Inferior parietal cortex (tissue), 1 donor: ENCODE results near the gene PLEKHH3.
A peak's percentile ranks its signal among the peaks of the same experiment; 100 is the strongest.
"Not testable (repeated sequence)": the region's sequence is repeated elsewhere in the genome, so short reads cannot be mapped to it uniquely, and the experiment has no call there.

Source experiments
- DNase-seq: peaks from one replicate; pipeline ENCODE4 v3.0.0-alpha.2; 2016; ENCODE audit errors: extremely low spot score

The PLEKHH3 gene

GRCh38 chr17:42670789-42671657 lies 5.8 kb downstream of the PLEKHH3 start:
- no peak for DNase-seq

GRCh38 chr17:42669977-42670788 lies 6.6 kb downstream of the PLEKHH3 start:
- no peak for DNase-seq

- DNase-seq = no peak
These were observed 7.2 kb downstream of the PLEKHH3 start for GRCh38 chr17:42669705-42669976.

- no peak for DNase-seq
These were observed 9.5 kb downstream of the PLEKHH3 start for GRCh38 chr17:42667088-42667951.

- DNase-seq = not testable (repeated sequence)
These were observed 10.7 kb downstream of the PLEKHH3 start for GRCh38 chr17:42666126-42666525.

GRCh38 chr17:42665581-42666001 lies 11.2 kb downstream of the PLEKHH3 start:
- DNase-seq = no peak

- no peak for DNase-seq
These were observed 16.0 kb downstream of the PLEKHH3 start for GRCh38 chr17:42660692-42661345.

- DNase-seq = not testable (repeated sequence)
These were observed 16.9 kb downstream of the PLEKHH3 start for GRCh38 chr17:42659932-42660274.

- peak; percentile 89 for DNase-seq
These were observed 17.5 kb downstream of the PLEKHH3 start, which contains the start of gene TUBG2 for GRCh38 chr17:42659079-42659931. Gene TUBG2 (plus strand): TSS chr17:42659284. CDS start chr17:42659504, 220 bp downstream.

GRCh38 chr17:42657824-42658588 lies 18.8 kb downstream of the PLEKHH3 start:
- DNase-seq = no peak

GRCh38 chr17:42655528-42655927 lies 21.3 kb downstream of the PLEKHH3 start:
- no peak for DNase-seq

GRCh38 chr17:42653179-42654124 lies 23.3 kb downstream of the PLEKHH3 start:
- DNase-seq = peak; percentile 63

- DNase-seq = no peak
These were observed 25.4 kb downstream of the PLEKHH3 start for GRCh38 chr17:42651392-42651791.

GRCh38 chr17:42647778-42648177 lies 29.0 kb downstream of the PLEKHH3 start:
- no peak for DNase-seq

- no peak for DNase-seq
These were observed 34.5 kb downstream of the PLEKHH3 start for GRCh38 chr17:42642336-42642735.

- no peak for DNase-seq
These were observed 36.7 kb downstream of the PLEKHH3 start for GRCh38 chr17:42640121-42640520.

- DNase-seq = no peak
These were observed 37.2 kb downstream of the PLEKHH3 start for GRCh38 chr17:42639525-42640113.

- no peak for DNase-seq
These were observed 43.8 kb downstream of the PLEKHH3 start for GRCh38 chr17:42632949-42633444.
